ENCODE measurements around the gene CABP2. TPM values are rescaled to one million over a fixed set of nuclear protein-coding genes. Genes with fewer than 3 reads are reported as not detected.

CABP2 gene
- total RNA-seq, 1 donor from 2014 or later: not detected

DNA sequence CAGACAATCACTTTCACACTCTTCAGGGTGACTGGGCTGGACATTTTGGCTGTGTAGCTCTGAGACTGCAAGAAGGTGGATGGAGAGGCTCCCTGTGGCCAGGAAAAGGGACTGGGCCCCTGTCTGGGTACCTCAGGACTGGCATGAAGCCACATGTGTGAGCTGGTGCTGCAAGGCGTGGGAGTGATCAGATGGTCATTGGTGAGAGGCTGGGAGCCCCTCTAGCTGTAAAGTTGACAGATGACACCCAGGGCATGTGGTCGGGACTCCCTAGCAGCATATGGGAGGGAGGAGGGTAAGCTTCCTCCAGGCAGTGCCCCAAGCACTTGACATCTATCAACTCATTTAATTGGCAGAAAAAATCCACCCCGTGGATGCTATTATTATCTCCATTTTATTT is 18.9 kb upstream of the CABP2 start:
- H3K9me3 ChIP-seq: no peaks in the 10 kb centered on the region
- H3K27ac ChIP-seq: no peak overlapping the region
- H3K4me1 ChIP-seq: peaks cover 8% of the 10 kb centered on the region
- TF ChIP-seq, protein P1, sequence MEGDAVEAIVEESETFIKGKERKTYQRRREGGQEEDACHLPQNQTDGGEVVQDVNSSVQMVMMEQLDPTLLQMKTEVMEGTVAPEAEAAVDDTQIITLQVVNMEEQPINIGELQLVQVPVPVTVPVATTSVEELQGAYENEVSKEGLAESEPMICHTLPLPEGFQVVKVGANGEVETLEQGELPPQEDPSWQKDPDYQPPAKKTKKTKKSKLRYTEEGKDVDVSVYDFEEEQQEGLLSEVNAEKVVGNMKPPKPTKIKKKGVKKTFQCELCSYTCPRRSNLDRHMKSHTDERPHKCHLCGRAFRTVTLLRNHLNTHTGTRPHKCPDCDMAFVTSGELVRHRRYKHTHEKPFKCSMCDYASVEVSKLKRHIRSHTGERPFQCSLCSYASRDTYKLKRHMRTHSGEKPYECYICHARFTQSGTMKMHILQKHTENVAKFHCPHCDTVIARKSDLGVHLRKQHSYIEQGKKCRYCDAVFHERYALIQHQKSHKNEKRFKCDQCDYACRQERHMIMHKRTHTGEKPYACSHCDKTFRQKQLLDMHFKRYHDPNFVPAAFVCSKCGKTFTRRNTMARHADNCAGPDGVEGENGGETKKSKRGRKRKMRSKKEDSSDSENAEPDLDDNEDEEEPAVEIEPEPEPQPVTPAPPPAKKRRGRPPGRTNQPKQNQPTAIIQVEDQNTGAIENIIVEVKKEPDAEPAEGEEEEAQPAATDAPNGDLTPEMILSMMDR (IDR thresholded peaks at IDR 0.05): no peak
- no peaks in the 10 kb centered on the region for H3K27me3 ChIP-seq (ENCODE audit: low read depth)
- H3K4me3 ChIP-seq: no peak overlapping the region
- intact Hi-C loops (cut with DNase I): no loop called here
- DNase-seq (no peak), ATAC-seq (no peak)
- H3K36me3 ChIP-seq: no peaks in the 10 kb centered on the region

DNA sequence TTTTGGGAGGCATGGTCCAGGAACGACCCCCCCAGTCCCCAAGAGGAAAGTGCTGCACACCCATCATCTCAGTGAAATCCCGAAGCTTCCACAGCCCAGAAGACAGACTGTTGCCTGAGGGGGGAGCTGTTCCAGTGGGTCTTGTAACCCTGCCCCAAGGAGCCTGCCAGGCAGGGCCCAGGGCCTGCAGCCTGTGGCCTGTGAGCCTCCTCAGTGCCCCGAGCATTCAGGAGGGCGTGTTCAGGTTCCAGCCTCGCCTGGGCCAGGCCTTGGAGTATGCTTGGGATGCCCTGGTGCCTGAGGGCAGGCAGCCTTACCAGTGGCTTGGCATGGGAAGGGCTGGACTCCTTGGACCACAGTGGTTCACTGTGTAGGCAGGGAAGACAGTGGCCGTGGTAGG is 18.0 kb upstream of the CABP2 start:
- Histone ChIP-seq H3K27ac (no peak overlapping the region), H3K4me1 (peaks cover 8% of the 10 kb centered on the region), H3K36me3 (no peaks in the 10 kb centered on the region), H3K4me3 (no peak overlapping the region), H3K27me3 (ENCODE audit: low read depth) (no peaks in the 10 kb centered on the region), H3K9me3 (no peaks in the 10 kb centered on the region)
- DNase-seq (no peak), ATAC-seq (no peak)
- TF ChIP-seq, protein P1 (IDR thresholded peaks at IDR 0.05): no peak
- intact Hi-C loops (cut with DNase I): no loop called here

DNA sequence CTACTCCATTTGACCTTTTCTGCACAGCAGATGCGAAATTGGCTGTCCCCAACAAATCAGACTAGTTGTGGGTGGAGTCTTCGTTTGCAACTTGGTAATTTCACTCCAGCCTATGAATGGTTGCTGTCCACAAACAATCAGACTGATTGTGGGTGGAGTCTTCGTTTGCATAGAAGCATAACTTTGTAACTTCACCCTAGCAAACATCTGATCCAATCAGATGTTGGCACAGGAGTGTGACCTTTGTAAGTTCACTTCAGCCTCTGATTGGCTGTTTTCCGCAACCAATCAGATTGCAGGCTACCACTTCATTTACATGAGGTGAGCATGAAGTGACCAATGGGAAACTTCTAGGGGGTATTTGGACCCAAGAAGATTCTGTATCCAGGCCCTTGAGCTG is 16.3 kb upstream of the CABP2 start:
- ATAC-seq (no peak), DNase-seq (no peak)
- Histone ChIP-seq H3K27me3 (ENCODE audit: low read depth) (no peaks in the 10 kb centered on the region), H3K4me1 (no peaks in the 10 kb centered on the region), H3K27ac (no peak overlapping the region), H3K9me3 (no peaks in the 10 kb centered on the region), H3K4me3 (no peak overlapping the region), H3K36me3 (no peaks in the 10 kb centered on the region)
- intact Hi-C loops (cut with DNase I): no loop called here
- TF ChIP-seq, protein P1 (IDR thresholded peaks at IDR 0.05): no peak

DNA sequence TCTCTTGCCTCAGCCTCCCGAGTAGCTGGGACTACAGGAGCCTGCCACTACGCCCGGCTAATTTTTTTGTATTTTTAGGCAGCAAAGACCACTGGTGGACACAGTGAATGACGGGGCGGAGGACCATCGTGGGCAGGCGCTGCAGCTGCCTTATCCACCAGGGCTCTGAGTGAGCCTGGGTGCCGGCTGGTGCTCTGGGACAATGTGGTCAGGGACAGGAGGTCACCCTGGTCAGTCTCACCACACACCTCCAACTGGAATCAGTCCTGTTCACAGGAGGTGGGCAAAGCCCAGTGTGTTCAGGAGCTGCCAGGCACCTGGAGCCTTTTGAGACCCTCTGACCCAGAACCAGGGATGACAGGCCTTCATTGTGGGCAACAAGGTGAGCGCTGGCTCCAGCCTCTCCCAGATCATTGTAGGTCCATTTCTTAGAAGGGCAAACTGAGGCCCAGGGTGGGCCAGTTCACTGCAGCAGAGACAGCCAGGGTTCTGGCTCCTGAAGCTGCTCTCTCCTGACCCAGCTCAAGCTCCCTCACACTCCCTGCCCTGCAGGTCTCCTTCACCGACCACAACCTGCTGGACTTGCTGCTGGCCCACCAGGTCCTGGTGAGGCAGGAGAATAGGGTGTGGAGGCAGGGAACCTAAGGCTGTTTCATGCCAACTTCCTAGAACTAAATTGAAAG is 15.7 kb upstream of the CABP2 start:
- DNase-seq (no peak), ATAC-seq (peak in 1 of 2 donors; percentile 10)
- Histone ChIP-seq H3K9me3 (no peaks in the 10 kb centered on the region), H3K27me3 (ENCODE audit: low read depth) (no peaks in the 10 kb centered on the region), H3K4me3 (no peak overlapping the region), H3K36me3 (no peaks in the 10 kb centered on the region), H3K4me1 (no peaks in the 10 kb centered on the region), H3K27ac (no peak overlapping the region)
- TF ChIP-seq, protein P1 (IDR thresholded peaks at IDR 0.05): no peak
- intact Hi-C loops (cut with DNase I): no loop called here

DNA sequence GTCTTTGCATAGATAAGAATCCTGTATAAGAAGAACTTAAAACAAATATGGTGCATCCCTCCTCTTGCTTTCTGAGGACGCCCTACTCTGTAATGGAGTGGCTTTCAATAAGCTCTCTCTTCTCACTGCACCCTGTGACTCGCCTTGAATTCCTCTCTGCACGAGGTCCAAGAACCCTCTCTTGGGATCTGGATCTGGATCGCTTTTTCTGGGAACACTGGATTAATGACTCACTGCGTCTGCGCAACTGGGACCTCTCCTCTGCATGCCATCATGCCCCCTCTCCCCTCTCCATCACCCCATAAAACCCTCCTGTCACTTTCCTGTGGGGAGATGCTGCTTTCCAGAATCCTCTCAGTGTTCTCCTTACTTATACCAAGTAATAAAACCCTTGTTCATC is 15.1 kb upstream of the CABP2 start:
- no peak for DNase-seq
- intact Hi-C loops (cut with DNase I): no loop called here
- H3K27me3 ChIP-seq (ENCODE audit: low read depth): no peaks in the 10 kb centered on the region
- H3K4me1 ChIP-seq: no peaks in the 10 kb centered on the region
- no peak overlapping the region for H3K4me3 ChIP-seq
- TF ChIP-seq, protein P1 (IDR thresholded peaks at IDR 0.05): no peak
- no peak overlapping the region for H3K27ac ChIP-seq
- H3K9me3 ChIP-seq: peaks cover 3% of the 10 kb centered on the region
- ATAC-seq: no peak
- H3K36me3 ChIP-seq: no peaks in the 10 kb centered on the region

Data from lower lobe of right lung (tissue), 2 donors.